Posterior vena cava (tissue), 2 donors: ENCODE data around the gene RFNG. TPM values are rescaled to one million over a fixed set of nuclear protein-coding genes. Genes with fewer than 3 reads are reported as not detected.
A peak's percentile ranks its signal among the peaks of the same experiment; 100 is the strongest.

Experiments
- DNase-seq: peaks from one replicate; pipeline ENCODE4 v3.0.0-alpha.2; 2020; ENCODE audit warnings: low spot score
- intact Hi-C, 2 donors: fragments of 100-400 bp; cut with DNase I; formaldehyde crosslinking; loops; one replicate each; pipeline versions ENCODE4 v1.14.1 to v1.14.2; 2022 to 2023
- total RNA-seq, 2 donors: library from RNA; stranded (reverse); fragmentation: NEBNext Ultra II Directional; extraction: Animal tissue kit (Norgen Biotek cat#: 25700); gene quantifications; one replicate each; pipeline ENCODE4 v1.2.1, GENCODE V29; 2021
- donor health status: DM: yes; HTN: yes; CAD: no.
- donor health status: DM: yes; HTN: yes; CAD: no.

The RFNG gene
- total RNA-seq, 2 donors from 2014 or later: 23.7 to 26.4 TPM

GRCh38 chr17:82034371-82035011, 17.1 kb downstream of the RFNG start:
- intact Hi-C loops: loop anchor here in 1 of 2 donors (10.0 kb wide), 1 partner anchor 290 kb away; no protein-coding TSS in a partner anchor
- DNase-seq: no peak

GRCh38 chr17:82033359-82034085, 18.1 kb downstream of the RFNG start:
- intact Hi-C loops: loop anchor here in 1 of 2 donors (10.0 kb wide), 1 partner anchor 291 kb away; no protein-coding TSS in a partner anchor
- DNase-seq: no peak

GRCh38 chr17:82031885-82032627, 19.6 kb downstream of the RFNG start:
- intact Hi-C loops: loop anchor here (2.0 to 10.0 kb wide), 3 partner anchors 123 to 293 kb away; no protein-coding TSS in a partner anchor
- no peak for DNase-seq

GRCh38 chr17:82031303-82031884, 20.2 kb downstream of the RFNG start, which contains the start of gene RAC3:
TSS of gene RAC3 (plus strand) at chr17:82031678. CDS start at chr17:82031762, 84 bp downstream.
- no peak for DNase-seq
- intact Hi-C loops: loop anchor here (2.0 to 10.0 kb wide), 3 partner anchors 123 to 293 kb away; no protein-coding TSS in a partner anchor

GRCh38 chr17:82030470-82031302, 20.9 kb downstream of the RFNG start:
- intact Hi-C loops: loop anchor here (2.0 to 10.0 kb wide), 3 partner anchors 124 to 294 kb away; no protein-coding TSS in a partner anchor
- DNase-seq: peak; percentile 96

DNA sequence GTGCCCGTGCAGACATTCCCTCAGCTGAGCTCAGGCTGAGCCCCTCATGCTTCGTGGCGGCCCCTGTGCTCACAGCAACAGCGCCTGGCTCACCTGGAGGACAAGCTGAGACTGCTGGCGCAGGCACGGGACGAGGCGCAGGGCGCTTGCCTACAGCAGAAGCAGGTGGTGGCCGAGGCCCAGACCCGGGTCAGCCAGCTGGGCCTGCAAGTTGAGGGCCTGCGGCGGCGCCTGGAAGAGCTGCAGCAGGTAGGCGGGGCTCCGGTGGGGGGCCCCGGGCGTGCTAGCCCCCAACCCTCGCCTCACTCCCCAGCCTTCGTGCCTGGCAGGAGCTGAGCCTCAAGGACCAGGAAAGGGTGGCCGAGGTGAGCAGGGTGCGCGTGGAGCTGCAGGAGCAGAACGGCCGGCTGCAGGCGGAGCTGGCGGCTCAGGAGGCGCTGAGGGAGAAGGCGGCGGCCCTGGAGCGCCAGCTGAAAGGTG, 21.6 kb downstream of the RFNG start:
- intact Hi-C loops: loop anchor here (2.0 to 10.0 kb wide), 3 partner anchors 125 to 295 kb away; no protein-coding TSS in a partner anchor
- DNase-seq: no peak

DNA sequence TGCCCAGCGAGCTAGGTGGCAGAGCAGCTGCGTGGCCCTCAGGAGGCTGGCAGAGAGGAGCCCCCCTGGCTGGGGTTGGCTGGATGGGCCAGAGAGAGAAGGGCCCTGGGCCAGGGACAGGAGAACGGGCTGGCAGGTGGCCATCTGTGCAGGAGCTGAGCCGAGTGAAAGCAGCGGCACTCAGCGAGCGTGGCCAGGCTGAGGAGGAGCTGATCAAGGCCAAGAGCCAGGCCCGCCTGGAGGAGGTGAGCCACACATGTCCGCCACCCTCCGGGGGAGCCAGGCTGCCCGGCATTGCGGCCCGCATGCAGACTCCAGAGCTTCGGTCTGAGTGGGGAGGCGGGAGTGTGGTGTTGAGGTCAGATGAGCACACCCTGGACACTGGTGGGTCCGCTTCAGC, 22.2 kb downstream of the RFNG start:
- DNase-seq: no peak
- intact Hi-C loops: no loop called here

DNA sequence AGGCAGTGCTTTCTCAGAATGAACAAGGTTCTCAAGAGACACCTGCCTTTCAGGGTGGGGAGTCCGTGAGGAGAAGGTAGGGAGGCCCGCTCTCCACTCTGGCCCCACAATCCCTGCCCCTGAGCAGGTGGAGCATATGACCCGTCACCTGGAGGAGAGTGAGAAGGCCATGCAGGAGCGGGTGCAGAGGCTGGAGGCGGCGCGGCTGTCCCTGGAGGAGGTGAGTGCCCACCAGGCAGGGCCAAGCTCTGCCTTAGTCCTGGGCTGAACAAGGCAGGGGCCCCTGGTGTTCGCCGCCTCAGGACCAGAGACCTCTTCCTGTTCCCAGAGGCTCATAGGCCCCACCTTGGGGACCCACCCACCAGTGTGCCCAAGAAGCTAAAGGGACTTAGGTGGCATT, 22.6 kb downstream of the RFNG start:
- DNase-seq: no peak
- intact Hi-C loops: no loop called here

DNA sequence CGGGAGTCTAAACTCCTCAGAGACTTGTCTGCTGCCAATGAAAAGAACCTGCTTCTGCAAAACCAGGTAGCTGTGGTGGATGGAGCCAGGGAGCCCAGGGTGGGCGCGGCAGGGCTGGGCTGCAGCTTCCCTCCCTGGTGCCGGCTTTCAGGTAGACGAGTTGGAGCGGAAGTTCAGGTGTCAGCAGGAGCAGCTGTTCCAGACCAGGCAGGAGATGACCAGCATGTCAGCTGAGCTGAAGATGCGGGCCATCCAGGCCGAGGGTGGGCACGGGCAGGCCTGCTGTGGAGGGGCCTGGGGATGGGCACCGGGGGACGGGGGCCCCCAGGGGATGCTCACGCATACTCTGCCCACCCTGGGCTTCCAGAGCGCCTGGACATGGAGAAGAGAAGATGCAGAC, 23.4 kb downstream of the RFNG start:
- no peak for DNase-seq
- intact Hi-C loops: no loop called here

DNA sequence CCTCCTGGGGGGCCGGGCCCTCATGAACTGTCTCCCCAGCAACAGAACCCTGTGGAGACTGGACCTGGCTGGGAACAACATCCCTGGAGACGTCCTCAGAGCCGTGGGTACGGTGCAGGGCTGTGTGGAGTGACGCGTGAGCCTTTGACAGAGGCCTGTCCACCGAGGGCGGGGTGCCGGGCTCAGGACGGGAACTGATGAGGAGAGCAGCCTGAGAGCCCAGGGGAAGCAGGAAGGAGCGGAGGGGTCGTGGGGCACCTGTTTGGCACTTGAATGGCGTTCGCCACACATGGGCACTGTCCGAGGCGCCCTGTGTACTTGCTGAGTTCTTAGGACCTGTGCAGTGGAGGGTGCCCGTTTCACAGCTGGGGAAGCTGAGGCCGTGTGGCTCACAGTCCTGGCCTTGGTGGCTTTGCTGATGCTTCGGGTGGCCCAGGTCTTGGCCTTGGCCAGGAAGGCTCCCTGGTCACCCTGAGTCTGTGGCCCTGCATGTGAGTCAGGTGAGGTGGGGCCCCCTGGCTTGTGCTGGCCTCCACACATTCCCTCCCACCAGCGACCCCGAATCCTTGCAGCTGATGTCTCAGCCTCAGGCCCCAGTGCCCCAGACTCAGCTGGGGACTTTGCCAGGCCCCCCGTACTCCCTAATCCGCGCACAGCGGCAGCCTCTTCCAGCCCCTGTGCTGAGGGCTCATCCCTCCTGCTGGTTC, 26.1 kb downstream of the RFNG start:
- intact Hi-C loops: no loop called here
- no peak for DNase-seq

GRCh38 chr17:82024859-82025258, 26.8 kb downstream of the RFNG start:
- intact Hi-C loops: no loop called here
- DNase-seq: no peak

- intact Hi-C loops: no loop called here
- no peak for DNase-seq
Measured at GRCh38 chr17:82023447-82024241, 28.0 kb downstream of the RFNG start.

DNA sequence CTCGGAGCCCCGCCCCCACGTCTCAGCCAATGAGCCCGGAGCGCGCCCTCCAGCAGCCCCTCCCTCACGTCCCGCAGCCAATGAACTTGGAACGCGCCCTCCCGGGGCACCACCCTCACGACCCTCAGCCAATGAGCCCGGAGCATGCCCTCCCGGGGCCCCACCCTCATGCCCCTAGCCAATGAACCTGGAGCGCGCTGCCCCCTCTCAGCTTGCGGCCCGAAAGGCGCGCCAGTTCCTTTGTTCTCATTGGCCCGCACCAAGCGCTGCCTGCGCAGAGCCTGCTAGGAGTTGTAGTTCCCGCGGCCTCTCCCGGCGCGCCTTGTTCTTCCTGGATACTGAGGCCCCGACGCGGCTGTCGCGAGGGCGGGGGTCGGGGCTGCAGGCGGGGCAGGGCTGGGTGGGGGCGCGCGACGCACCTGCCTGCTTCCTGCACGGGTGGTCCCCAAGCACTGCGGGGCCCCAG, 28.6 kb downstream of the RFNG start, which contains the start of gene LRRC45:
Gene LRRC45 (plus strand): TSS at position 325 of the 466 bp plus-strand sequence. CDS start 339 bp downstream, outside the sequence.
- intact Hi-C loops: no loop called here
- peak; percentile 100 for DNase-seq

DNA sequence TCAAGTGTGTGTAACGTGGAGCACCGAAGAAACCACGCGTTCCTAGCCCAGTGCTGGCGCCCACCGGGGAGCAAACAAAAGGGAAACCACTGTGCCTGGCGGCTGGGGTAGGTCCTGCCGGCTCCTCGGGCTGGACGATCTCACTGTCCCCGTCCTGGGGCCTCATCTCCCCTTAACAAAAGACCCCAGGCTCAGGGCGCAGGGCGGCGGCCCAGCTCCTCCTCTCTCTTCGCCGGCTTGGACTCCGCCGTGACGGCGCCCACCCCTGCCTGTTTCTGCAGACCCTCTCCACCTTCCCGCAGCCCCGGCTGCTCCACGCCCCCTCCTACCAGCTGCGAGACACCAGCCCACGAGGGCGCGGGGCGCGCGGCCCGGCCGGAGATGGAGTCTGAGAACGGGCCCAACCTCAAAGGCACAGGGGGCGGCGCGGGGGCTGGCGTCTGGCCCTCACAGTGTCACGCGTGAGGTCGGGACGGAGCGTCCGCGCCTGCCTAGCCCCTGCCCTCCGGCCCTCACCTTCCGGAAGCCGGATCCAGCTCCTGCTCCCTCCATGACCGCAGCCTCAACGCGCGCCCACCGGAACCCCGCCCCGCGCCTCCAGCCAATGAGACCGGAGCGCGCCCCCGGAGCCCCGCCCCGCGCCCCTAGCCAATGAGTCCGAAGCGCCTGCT, 29.2 kb downstream of the RFNG start, which contains the start of gene CENPX:
Gene CENPX (minus strand): TSS at position 569 of the 671 bp plus-strand sequence. CDS start 17 bp downstream, at position 552.
- intact Hi-C loops: no loop called here
- DNase-seq: no peak

DNA sequence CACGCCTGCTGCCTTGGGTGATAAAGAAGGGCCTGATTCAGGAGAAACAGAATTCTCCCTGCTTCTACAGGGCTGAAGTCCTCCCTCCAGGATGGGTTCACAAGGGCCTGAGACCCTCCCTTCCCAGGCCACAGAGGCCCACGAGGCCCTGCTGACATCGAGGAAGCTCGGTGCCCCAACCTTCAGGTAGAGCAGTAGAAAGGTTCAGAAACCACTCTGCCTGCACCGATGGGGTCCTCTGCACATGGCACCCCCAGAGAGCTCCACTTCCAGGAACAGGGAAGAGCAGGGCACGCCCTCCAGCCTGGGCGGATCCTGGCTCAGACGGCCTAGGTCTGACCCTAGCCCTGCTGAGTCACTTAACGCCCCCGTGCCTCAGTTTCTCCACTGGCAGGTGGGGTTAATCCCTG, 29.7 kb downstream of the RFNG start:
- intact Hi-C loops: loop anchor here in 1 of 2 donors (2.0 kb wide), 1 partner anchor 63 kb away; no protein-coding TSS in a partner anchor
- DNase-seq: no peak
